ENCODE data around the gene PTK7. TPM values are rescaled to one million over a fixed set of nuclear protein-coding genes. Genes with fewer than 3 reads are reported as not detected.

The PTK7 gene
- total RNA-seq, 2 donors from 2014 or later = 0.56 to 1.0 TPM

DNA sequence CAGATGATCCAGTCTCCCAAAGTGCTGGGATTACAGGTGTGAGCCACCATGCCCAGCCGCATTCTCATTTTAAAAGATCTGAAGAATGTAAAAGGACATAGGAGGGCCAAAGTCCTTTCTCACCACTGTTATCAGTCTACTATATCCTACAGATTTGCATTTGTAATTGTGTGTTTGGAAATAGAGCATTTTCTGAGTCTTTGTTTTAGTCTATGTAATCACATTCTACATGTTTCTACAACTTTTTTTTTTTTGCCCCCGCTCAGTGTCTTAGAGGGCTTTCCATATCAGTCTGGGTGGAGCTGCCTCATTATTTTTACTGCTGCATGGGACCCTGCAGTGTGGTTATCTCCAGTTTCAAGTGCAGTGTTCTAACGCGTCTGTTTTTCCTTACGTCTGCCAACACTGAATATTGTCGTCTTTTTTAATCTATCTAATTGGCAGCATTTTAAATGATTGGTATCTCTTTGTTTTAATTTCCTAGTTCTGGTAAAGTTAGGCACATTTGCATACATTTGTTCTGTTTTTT lies 113.7 kb downstream of the PTK7 start:
- Mint-ChIP-seq H3K9me3 (no peaks in the 10 kb centered on the region), H3K36me3 (ENCODE audit: low read depth) (peaks cover 87% of the 10 kb centered on the region), H3K4me3 (no peak overlapping the region), H3K27me3 (no peaks in the 10 kb centered on the region), H3K27ac (no peak overlapping the region), H3K4me1 (peaks cover 16% of the 10 kb centered on the region)
- no peak for ATAC-seq (replicated peaks)

GRCh38 chr6:43192911-43193310 lies 116.8 kb downstream of the PTK7 start:
- Mint-ChIP-seq H3K4me3 (no peak overlapping the region), H3K27me3 (no peaks in the 10 kb centered on the region), H3K27ac (peak overlapping the region; percentile 13), H3K36me3 (ENCODE audit: low read depth) (peaks cover 93% of the 10 kb centered on the region), H3K9me3 (no peaks in the 10 kb centered on the region), H3K4me1 (peaks cover 9% of the 10 kb centered on the region)
- ATAC-seq (replicated peaks) = no peak

GRCh38 chr6:43193929-43194328 lies 117.8 kb downstream of the PTK7 start:
- Mint-ChIP-seq H3K27me3 (no peaks in the 10 kb centered on the region), H3K36me3 (ENCODE audit: low read depth) (peaks cover 88% of the 10 kb centered on the region), H3K9me3 (no peaks in the 10 kb centered on the region), H3K27ac (peak overlapping the region; percentile 13), H3K4me3 (no peak overlapping the region), H3K4me1 (peaks cover 6% of the 10 kb centered on the region)
- no peak for ATAC-seq (replicated peaks)

GRCh38 chr6:43196337-43196736 lies 120.2 kb downstream of the PTK7 start:
- no peaks in the 10 kb centered on the region for H3K9me3 Mint-ChIP-seq
- no peaks in the 10 kb centered on the region for H3K4me1 Mint-ChIP-seq
- no peaks in the 10 kb centered on the region for H3K27me3 Mint-ChIP-seq
- ATAC-seq (replicated peaks) = no peak
- no peak overlapping the region for H3K27ac Mint-ChIP-seq
- no peak overlapping the region for H3K4me3 Mint-ChIP-seq
- peaks cover 91% of the 10 kb centered on the region for H3K36me3 Mint-ChIP-seq (ENCODE audit: low read depth)

DNA sequence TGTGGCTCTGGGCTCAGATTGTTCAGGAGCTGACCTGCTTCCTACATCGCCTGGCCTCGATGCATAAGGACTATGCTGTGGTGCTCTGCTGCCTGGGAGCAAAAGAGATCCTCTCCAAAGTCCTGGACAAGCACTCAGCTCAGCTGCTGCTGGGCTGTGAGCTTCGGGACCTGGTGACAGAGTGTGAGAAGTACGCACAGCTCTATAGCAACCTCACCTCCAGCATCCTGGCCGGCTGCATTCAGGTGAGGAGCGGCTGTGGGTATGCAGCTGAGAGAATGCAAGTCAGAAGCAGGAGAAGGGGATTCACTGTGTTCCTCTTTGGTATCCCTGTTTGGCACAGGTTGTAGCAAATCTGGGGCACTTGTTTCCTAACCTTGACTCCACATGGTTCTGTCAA lies 123.8 kb downstream of the PTK7 start:
- no peak overlapping the region for H3K4me3 Mint-ChIP-seq
- no peak for ATAC-seq (replicated peaks)
- H3K27ac Mint-ChIP-seq = peak overlapping the region; percentile 22
- no peaks in the 10 kb centered on the region for H3K9me3 Mint-ChIP-seq
- no peaks in the 10 kb centered on the region for H3K4me1 Mint-ChIP-seq
- H3K36me3 Mint-ChIP-seq (ENCODE audit: low read depth) = peaks cover 65% of the 10 kb centered on the region
- no peaks in the 10 kb centered on the region for H3K27me3 Mint-ChIP-seq

GRCh38 chr6:43200541-43200940 lies 124.4 kb downstream of the PTK7 start:
- Mint-ChIP-seq H3K4me3 (no peak overlapping the region), H3K36me3 (ENCODE audit: low read depth) (peaks cover 65% of the 10 kb centered on the region), H3K27me3 (no peaks in the 10 kb centered on the region), H3K9me3 (no peaks in the 10 kb centered on the region), H3K27ac (peak overlapping the region; percentile 22), H3K4me1 (no peaks in the 10 kb centered on the region)
- ATAC-seq (replicated peaks) = no peak

- no peaks in the 10 kb centered on the region for H3K27me3 Mint-ChIP-seq
- peaks cover 57% of the 10 kb centered on the region for H3K36me3 Mint-ChIP-seq (ENCODE audit: low read depth)
- no peak overlapping the region for H3K4me3 Mint-ChIP-seq
- H3K4me1 Mint-ChIP-seq = no peaks in the 10 kb centered on the region
- ATAC-seq (replicated peaks) = no peak
- peak overlapping the region; percentile 22 for H3K27ac Mint-ChIP-seq
- H3K9me3 Mint-ChIP-seq = no peaks in the 10 kb centered on the region
These were observed 126.3 kb downstream of the PTK7 start for GRCh38 chr6:43202451-43202850.

GRCh38 chr6:43203029-43203717 lies 127.1 kb downstream of the PTK7 start:
- H3K36me3 Mint-ChIP-seq (ENCODE audit: low read depth) = peaks cover 52% of the 10 kb centered on the region
- no peak overlapping the region for H3K27ac Mint-ChIP-seq
- no peak for ATAC-seq (replicated peaks)
- H3K27me3 Mint-ChIP-seq = no peaks in the 10 kb centered on the region
- no peak overlapping the region for H3K4me3 Mint-ChIP-seq
- no peaks in the 10 kb centered on the region for H3K9me3 Mint-ChIP-seq
- no peaks in the 10 kb centered on the region for H3K4me1 Mint-ChIP-seq

GRCh38 chr6:43203718-43204095 lies 127.6 kb downstream of the PTK7 start:
- peaks cover 50% of the 10 kb centered on the region for H3K36me3 Mint-ChIP-seq (ENCODE audit: low read depth)
- H3K27me3 Mint-ChIP-seq = no peaks in the 10 kb centered on the region
- H3K27ac Mint-ChIP-seq = peak overlapping the region; percentile 10
- no peaks in the 10 kb centered on the region for H3K4me1 Mint-ChIP-seq
- no peak overlapping the region for H3K4me3 Mint-ChIP-seq
- ATAC-seq (replicated peaks) = no peak
- H3K9me3 Mint-ChIP-seq = no peaks in the 10 kb centered on the region

DNA sequence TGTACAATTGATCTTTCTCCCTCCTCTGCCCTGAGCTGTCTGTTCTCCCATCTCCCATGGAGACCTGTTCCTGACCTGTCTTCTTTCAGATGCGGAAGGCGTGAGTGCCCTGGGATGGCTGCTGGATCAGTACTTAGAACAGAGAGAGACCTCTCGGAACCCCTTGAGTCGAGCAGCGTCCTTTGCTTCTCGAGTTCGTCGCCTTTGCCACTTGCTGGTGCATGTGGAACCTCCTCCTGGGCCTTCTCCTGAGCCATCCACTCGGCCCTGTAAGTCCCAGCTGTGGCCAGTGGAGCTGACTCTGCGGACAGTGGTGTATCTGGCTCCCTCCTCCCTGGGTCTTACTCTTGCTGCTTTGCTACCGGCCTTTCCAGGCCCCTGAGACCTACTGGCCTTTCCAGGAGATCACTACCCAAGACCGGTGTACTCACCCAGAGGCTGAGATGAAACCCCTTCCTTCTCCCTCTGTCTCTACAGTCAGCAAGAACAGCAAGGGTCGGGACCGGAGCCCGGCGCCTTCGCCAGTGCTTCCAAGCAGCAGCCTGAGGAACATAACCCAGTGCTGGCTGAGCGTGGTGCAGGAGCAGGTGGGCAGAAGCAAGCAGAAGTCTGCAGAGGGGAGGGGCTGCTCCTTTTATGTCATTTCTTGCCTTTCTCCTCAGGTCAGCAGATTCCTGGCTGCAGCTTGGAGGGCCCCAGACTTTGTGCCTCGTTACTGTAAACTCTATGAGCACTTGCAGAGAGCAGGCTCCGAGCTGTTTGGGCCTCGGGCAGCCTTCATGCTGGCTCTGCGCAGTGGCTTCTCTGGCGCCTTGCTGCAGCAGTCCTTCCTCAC lies 128.4 kb downstream of the PTK7 start:
- no peak for ATAC-seq (replicated peaks)
- H3K9me3 Mint-ChIP-seq = no peaks in the 10 kb centered on the region
- H3K4me1 Mint-ChIP-seq = no peaks in the 10 kb centered on the region
- no peak overlapping the region for H3K4me3 Mint-ChIP-seq
- H3K27ac Mint-ChIP-seq = peak overlapping the region; percentile 10
- peaks cover 42% of the 10 kb centered on the region for H3K36me3 Mint-ChIP-seq (ENCODE audit: low read depth)
- H3K27me3 Mint-ChIP-seq = no peaks in the 10 kb centered on the region

DNA sequence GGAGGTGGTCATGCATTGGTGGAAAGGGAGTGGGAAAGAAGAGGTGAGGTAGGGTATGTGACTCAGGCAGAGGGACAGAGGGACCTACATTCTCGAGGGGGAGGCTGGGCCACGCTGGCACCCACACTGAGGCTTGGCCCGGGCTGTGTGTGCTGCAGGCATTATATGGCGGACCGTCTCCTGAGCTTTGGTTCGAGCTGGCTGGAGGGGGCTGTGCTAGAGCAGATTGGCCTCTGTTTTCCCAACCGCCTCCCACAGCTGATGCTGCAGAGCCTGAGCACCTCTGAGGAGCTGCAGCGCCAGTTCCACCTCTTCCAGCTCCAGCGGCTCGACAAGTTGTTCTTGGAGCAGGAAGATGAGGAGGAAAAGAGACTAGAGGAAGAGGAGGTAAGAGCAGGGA lies 129.7 kb downstream of the PTK7 start:
- no peak for ATAC-seq (replicated peaks)
- Mint-ChIP-seq H3K9me3 (no peaks in the 10 kb centered on the region), H3K27ac (peak overlapping the region; percentile 24), H3K4me3 (no peak overlapping the region), H3K4me1 (no peaks in the 10 kb centered on the region), H3K27me3 (no peaks in the 10 kb centered on the region), H3K36me3 (ENCODE audit: low read depth) (peaks cover 30% of the 10 kb centered on the region)

DNA sequence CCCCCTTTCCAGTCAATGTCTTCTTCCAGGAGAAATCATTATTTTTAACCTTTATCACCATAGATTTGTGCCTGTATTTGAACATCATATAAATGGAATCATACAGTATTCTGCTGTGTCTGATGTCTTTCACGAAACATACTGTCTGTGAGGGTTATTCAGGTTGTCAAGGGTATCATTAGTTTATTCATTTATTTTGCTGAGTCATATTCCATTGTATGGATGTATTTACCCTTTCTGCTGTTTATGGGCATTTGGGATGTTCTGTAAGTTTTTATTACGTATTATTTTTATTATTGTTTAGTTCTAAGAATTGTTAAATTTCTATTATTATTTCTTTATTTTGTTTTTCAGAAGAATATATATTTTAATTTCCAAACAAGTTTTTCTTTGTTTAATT lies 131.2 kb downstream of the PTK7 start:
- ATAC-seq (replicated peaks) = no peak
- no peaks in the 10 kb centered on the region for H3K9me3 Mint-ChIP-seq
- H3K4me3 Mint-ChIP-seq = no peak overlapping the region
- H3K36me3 Mint-ChIP-seq (ENCODE audit: low read depth) = peaks cover 25% of the 10 kb centered on the region
- H3K4me1 Mint-ChIP-seq = no peaks in the 10 kb centered on the region
- H3K27me3 Mint-ChIP-seq = no peaks in the 10 kb centered on the region
- H3K27ac Mint-ChIP-seq = no peak overlapping the region
